Measurements from ENCODE around the gene IRF9. TPM values are rescaled to one million over a fixed set of nuclear protein-coding genes. Genes with fewer than 3 reads are reported as not detected.
A peak's percentile ranks its signal among the peaks of the same experiment; 100 is the strongest.

IRF9 gene
- total and polyA plus RNA-seq, 2 of the 13 experiments (the other 11 are each of a cell fraction or from before 2014, with no cell fraction given): 14.9 to 49.7 TPM

DNA sequence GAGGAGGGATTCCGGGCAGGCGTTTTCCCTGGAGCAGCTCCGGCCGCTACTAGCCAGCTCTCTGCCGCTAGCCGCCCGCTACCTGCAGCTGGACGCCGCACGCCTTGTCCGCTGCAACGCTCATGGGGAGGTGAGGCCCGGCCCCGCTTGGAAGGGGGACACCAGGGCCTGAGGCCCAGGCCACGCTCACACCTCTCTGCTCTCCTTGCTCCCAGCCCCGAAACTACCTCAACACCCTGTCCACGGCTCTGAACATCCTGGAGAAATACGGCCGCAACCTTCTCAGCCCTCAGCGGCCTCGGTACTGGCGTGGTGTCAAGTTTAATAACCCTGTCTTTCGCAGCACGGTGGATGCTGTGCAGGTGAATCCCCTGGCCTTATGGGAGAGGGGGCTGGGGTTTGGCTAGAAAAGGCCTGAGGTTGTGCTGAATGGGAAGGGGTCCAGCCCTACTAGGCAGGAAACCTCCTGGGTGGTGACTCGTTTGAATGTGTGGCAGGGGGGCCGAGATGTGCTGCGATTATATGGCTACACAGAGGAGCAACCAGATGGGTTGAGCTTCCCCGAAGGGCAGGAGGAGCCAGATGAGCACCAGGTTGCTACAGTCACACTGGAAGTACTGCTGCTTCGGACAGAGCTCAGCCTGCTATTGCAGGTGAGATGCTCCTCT lies 13.2 kb upstream of the IRF9 start (continued):
- TF ChIP-seq ZNF816 (CRISPR knock-in tag; IDR thresholded peaks at IDR 0.05; ENCODE audit: borderline replicate concordance): no peak
- TF ChIP-seq SSRP1 (CRISPR knock-in tag; IDR thresholded peaks at IDR 0.05): no peak
- no peak for TF ChIP-seq ARHGAP35 (CRISPR knock-in tag; IDR thresholded peaks at IDR 0.05; ENCODE audit: borderline replicate concordance)
- TF ChIP-seq MXD4 (CRISPR knock-in tag; IDR thresholded peaks at IDR 0.05): 0 out of 2 replicates have a peak, but pooled peaks have one; percentile 20
- no peak for TF ChIP-seq ZFP36L2 (CRISPR knock-in tag; IDR thresholded peaks at IDR 0.05)
- TF ChIP-seq, protein P1, sequence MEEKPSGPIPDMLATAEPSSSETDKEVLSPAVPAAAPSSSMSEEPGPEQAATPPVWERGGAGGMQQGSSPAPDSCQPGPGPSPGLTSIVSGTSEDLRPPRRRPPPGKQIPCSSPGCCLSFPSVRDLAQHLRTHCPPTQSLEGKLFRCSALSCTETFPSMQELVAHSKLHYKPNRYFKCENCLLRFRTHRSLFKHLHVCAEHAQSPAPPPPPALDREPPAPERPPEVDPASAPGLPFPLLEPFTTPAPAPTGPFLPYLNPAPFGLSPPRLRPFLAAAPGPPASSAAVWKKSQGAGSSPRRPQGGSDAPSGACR (CRISPR knock-in tag; IDR thresholded peaks at IDR 0.05): no peak
- TF ChIP-seq, protein P2, sequence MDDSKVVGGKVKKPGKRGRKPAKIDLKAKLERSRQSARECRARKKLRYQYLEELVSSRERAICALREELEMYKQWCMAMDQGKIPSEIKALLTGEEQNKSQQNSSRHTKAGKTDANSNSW (CRISPR knock-in tag; IDR thresholded peaks at IDR 0.05; ENCODE audit: borderline replicate concordance): peak; percentile 37; the same call in 1 of the 2 replicates
- TF ChIP-seq, protein P3, sequence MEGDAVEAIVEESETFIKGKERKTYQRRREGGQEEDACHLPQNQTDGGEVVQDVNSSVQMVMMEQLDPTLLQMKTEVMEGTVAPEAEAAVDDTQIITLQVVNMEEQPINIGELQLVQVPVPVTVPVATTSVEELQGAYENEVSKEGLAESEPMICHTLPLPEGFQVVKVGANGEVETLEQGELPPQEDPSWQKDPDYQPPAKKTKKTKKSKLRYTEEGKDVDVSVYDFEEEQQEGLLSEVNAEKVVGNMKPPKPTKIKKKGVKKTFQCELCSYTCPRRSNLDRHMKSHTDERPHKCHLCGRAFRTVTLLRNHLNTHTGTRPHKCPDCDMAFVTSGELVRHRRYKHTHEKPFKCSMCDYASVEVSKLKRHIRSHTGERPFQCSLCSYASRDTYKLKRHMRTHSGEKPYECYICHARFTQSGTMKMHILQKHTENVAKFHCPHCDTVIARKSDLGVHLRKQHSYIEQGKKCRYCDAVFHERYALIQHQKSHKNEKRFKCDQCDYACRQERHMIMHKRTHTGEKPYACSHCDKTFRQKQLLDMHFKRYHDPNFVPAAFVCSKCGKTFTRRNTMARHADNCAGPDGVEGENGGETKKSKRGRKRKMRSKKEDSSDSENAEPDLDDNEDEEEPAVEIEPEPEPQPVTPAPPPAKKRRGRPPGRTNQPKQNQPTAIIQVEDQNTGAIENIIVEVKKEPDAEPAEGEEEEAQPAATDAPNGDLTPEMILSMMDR (CRISPR knock-in tag; IDR thresholded peaks at IDR 0.05): 0 out of 2 replicates have a peak, but pooled peaks have one; percentile 7
- no peak for TF ChIP-seq XBP1 (CRISPR knock-in tag; IDR thresholded peaks at IDR 0.05)
- peak; percentile 34; the same call in 1 of the 2 replicates for TF ChIP-seq DPF2 (CRISPR knock-in tag; IDR thresholded peaks at IDR 0.05; ENCODE audit: borderline replicate concordance, low read depth)
- no peak; the same call in 1 of the 2 replicates for TF ChIP-seq ZNF567 (CRISPR knock-in tag; IDR thresholded peaks at IDR 0.05; ENCODE audit: borderline replicate concordance)
- 0 out of 2 replicates have a peak, but pooled peaks have one; percentile 86 for TF ChIP-seq TBP (CRISPR knock-in tag; IDR thresholded peaks at IDR 0.05)
- TF ChIP-seq ZNF776 (CRISPR knock-in tag; IDR thresholded peaks at IDR 0.05): no peak; the same call in 1 of the 2 replicates
- TF ChIP-seq MTF2 (CRISPR knock-in tag; IDR thresholded peaks at IDR 0.05; ENCODE audit: borderline replicate concordance): no peak
- peak; percentile 94 for TF ChIP-seq ZNF251 (CRISPR knock-in tag; IDR thresholded peaks at IDR 0.05)
- TF ChIP-seq ZNF510 (CRISPR knock-in tag; IDR thresholded peaks at IDR 0.05; ENCODE audit: low read depth): peak; percentile 60; the same call in 1 of the 2 replicates
- no peak for TF ChIP-seq HNRNPUL1 (IDR thresholded peaks at IDR 0.05; ENCODE audit: low read depth, low read length)
- TF ChIP-seq PHF5A (CRISPR knock-in tag; IDR thresholded peaks at IDR 0.05; ENCODE audit: low read depth, unreplicated experiment): no peak
- no peak; the same call in none of the 2 replicates for TF ChIP-seq RXRA (CRISPR knock-in tag; IDR thresholded peaks at IDR 0.05)
- TF ChIP-seq ZBTB8A (CRISPR knock-in tag; IDR thresholded peaks at IDR 0.05; ENCODE audit: borderline replicate concordance, low read depth): no peak; the same call in 1 of the 2 replicates
- peak; percentile 94; the same call in 1 of the 2 replicates for TF ChIP-seq IRX3 (CRISPR knock-in tag; IDR thresholded peaks at IDR 0.05; ENCODE audit: borderline replicate concordance, low read depth)
- TF ChIP-seq, protein P4, sequence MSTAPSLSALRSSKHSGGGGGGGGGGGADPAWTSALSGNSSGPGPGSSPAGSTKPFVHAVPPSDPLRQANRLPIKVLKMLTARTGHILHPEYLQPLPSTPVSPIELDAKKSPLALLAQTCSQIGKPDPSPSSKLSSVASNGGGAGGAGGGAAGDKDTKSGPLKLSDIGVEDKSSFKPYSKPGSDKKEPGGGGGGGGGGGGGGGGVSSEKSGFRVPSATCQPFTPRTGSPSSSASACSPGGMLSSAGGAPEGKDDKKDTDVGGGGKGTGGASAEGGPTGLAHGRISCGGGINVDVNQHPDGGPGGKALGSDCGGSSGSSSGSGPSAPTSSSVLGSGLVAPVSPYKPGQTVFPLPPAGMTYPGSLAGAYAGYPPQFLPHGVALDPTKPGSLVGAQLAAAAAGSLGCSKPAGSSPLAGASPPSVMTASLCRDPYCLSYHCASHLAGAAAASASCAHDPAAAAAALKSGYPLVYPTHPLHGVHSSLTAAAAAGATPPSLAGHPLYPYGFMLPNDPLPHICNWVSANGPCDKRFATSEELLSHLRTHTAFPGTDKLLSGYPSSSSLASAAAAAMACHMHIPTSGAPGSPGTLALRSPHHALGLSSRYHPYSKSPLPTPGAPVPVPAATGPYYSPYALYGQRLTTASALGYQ (CRISPR knock-in tag; IDR thresholded peaks at IDR 0.05): no peak
- no peak for TF ChIP-seq RBAK (CRISPR knock-in tag; IDR thresholded peaks at IDR 0.05)
- TF ChIP-seq ZBTB21 (CRISPR knock-in tag; IDR thresholded peaks at IDR 0.05): no peak
- TF ChIP-seq ZFY (CRISPR knock-in tag; IDR thresholded peaks at IDR 0.05): peak; percentile 85
- TF ChIP-seq SRY (CRISPR knock-in tag; IDR thresholded peaks at IDR 0.05): no peak

Measured in HepG2 (cell line).